Stimulated activated CD8-positive, alpha-beta memory T cell treated with anti-CD3 and anti-CD28 coated beads, Interleukin-12 subunit alpha, Interleukin-12 subunit beta, amount 100 ng/mL, for 24 hours (primary cell): ENCODE results near the gene CKS1B.

Source experiments
- DNase-seq: peaks from one replicate; pipeline ENCODE4 v3.0.0-alpha.2; 2020; ENCODE audit errors: extremely low read depth

CKS1B gene

GRCh38 chr1:155014709-155015508 lies 40.4 kb downstream of the CKS1B start:
- DNase-seq, result no peak

- no peak for DNase-seq
Measured at GRCh38 chr1:155015527-155016230, 41.2 kb downstream of the CKS1B start.

GRCh38 chr1:155016231-155016831 lies 41.9 kb downstream of the CKS1B start:
- DNase-seq, result no peak

GRCh38 chr1:155017041-155017945 lies 42.8 kb downstream of the CKS1B start:
- peak; percentile 69 for DNase-seq

GRCh38 chr1:155017946-155018316 lies 43.5 kb downstream of the CKS1B start:
- DNase-seq, result no peak

GRCh38 chr1:155018617-155019348 lies 44.3 kb downstream of the CKS1B start:
- no peak for DNase-seq

GRCh38 chr1:155019377-155020245 lies 45.1 kb downstream of the CKS1B start:
- no peak for DNase-seq

- DNase-seq, result no peak
Measured at GRCh38 chr1:155022136-155022926, 47.9 kb downstream of the CKS1B start.

- DNase-seq, result no peak
Measured at GRCh38 chr1:155022927-155023236, 48.4 kb downstream of the CKS1B start.

GRCh38 chr1:155023627-155024026 lies 49.1 kb downstream of the CKS1B start:
- no peak for DNase-seq

- DNase-seq, result no peak
Measured at GRCh38 chr1:155024315-155024714, 49.8 kb downstream of the CKS1B start.

- DNase-seq, result no peak
Measured at GRCh38 chr1:155026154-155026553, 51.7 kb downstream of the CKS1B start.

- no peak for DNase-seq
Measured at GRCh38 chr1:155026588-155026987, 52.1 kb downstream of the CKS1B start.
